ENCODE data around the gene SLC4A9.

SLC4A9 gene

DNA sequence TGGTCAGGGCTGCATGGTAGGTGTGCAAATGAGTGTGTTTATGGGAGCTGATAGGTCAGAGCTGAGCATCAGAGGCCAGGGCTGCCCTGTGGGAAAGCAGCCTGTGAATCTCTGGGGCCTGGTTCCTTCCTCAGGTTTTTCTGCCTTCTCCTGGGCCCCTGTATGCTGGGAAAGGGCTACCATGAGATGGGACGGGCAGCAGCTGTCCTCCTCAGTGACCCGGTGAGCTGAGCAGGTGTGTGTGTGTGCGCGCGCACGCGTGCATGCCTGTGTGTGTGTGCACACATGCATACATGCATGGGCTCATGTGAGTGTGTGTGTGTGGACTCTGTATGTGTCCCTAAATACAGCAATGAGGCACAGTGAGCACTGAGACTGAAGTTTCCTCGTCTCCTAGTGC lies 2.3 kb downstream of the SLC4A9 start:
- Histone ChIP-seq H3K27ac (no peak overlapping the region), H3K4me3 (no peak overlapping the region), H3K4me1 (peaks cover 0 to 14% (median 7%) of the 10 kb centered on the region in 4 donors), H3K36me3 (no peaks in the 10 kb centered on the region), H3K27me3 (peaks cover 0 to 3% of the 10 kb centered on the region in 2 donors), H3K9me3 (no peaks in the 10 kb centered on the region)
- TF ChIP-seq, protein P1, sequence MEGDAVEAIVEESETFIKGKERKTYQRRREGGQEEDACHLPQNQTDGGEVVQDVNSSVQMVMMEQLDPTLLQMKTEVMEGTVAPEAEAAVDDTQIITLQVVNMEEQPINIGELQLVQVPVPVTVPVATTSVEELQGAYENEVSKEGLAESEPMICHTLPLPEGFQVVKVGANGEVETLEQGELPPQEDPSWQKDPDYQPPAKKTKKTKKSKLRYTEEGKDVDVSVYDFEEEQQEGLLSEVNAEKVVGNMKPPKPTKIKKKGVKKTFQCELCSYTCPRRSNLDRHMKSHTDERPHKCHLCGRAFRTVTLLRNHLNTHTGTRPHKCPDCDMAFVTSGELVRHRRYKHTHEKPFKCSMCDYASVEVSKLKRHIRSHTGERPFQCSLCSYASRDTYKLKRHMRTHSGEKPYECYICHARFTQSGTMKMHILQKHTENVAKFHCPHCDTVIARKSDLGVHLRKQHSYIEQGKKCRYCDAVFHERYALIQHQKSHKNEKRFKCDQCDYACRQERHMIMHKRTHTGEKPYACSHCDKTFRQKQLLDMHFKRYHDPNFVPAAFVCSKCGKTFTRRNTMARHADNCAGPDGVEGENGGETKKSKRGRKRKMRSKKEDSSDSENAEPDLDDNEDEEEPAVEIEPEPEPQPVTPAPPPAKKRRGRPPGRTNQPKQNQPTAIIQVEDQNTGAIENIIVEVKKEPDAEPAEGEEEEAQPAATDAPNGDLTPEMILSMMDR (IDR thresholded peaks at IDR 0.05) = no peak
- intact Hi-C loops (cut with DNase I; ENCODE audit: low total_unique reads) = no loop called here
- no peak for DNase-seq

GRCh38 chr5:140362875-140363630 lies 3.1 kb downstream of the SLC4A9 start:
- Histone ChIP-seq H3K9me3 (no peaks in the 10 kb centered on the region), H3K4me3 (peak overlapping the region in 1 of 2 donors; percentile 32), H3K4me1 (peaks cover 0 to 7% (median 5%) of the 10 kb centered on the region in 4 donors), H3K36me3 (no peaks in the 10 kb centered on the region), H3K27me3 (peaks cover 0 to 3% of the 10 kb centered on the region in 2 donors), H3K27ac (no peak overlapping the region)
- TF ChIP-seq, protein P1 (IDR thresholded peaks at IDR 0.05) = peak; percentile 73 to 88
- DNase-seq = peak; percentile 63 to 79
- intact Hi-C loops (cut with DNase I; ENCODE audit: low total_unique reads) = no loop called here

DNA sequence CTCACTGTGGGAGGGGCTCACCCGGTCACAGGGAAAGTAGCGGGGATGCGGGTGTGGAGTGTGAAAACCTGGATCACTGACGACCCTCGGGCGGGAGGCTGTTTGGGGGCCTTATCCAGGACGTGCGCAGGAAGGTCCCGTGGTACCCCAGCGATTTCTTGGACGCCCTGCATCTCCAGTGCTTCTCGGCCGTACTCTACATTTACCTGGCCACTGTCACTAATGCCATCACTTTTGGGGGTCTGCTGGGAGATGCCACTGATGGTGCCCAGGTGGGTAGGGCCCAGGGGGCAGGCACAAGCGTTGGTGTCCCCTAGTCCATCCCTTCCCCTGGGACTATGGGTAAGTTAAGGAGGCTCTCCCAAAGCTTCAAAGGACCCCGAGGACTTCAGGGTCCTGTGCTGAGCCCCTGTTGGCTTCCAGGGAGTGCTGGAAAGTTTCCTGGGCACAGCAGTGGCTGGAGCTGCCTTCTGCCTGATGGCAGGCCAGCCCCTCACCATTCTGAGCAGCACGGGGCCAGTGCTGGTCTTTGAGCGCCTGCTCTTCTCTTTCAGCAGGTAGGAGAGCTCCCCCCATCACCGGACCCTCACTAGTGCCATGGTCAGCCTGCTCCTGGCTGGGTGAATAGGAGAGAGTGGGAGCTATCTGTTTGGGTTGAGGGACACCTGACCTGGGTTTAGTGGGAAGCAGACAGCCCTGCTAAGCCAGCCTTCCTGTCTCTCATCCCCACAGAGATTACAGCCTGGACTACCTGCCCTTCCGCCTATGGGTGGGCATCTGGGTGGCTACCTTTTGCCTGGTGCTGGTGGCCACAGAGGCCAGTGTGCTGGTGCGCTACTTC lies 3.9 kb downstream of the SLC4A9 start:
- H3K27ac ChIP-seq = no peak overlapping the region
- peak overlapping the region in 1 of 2 donors; percentile 32 for H3K4me3 ChIP-seq
- no peaks in the 10 kb centered on the region for H3K9me3 ChIP-seq
- intact Hi-C loops (cut with DNase I; ENCODE audit: low total_unique reads) = no loop called here
- H3K4me1 ChIP-seq = peaks cover 0 to 7% (median 5%) of the 10 kb centered on the region in 4 donors
- no peak for DNase-seq
- TF ChIP-seq, protein P1 (IDR thresholded peaks at IDR 0.05) = no peak
- no peaks in the 10 kb centered on the region for H3K36me3 ChIP-seq
- peaks cover 0 to 3% of the 10 kb centered on the region in 2 donors for H3K27me3 ChIP-seq

- Histone ChIP-seq H3K4me1 (peaks cover 0 to 7% (median 5%) of the 10 kb centered on the region in 4 donors), H3K27ac (no peak overlapping the region), H3K27me3 (peaks cover 0 to 3% of the 10 kb centered on the region in 2 donors), H3K36me3 (no peaks in the 10 kb centered on the region), H3K9me3 (no peaks in the 10 kb centered on the region), H3K4me3 (no peak overlapping the region)
- no peak for DNase-seq
- intact Hi-C loops (cut with DNase I; ENCODE audit: low total_unique reads) = no loop called here
- TF ChIP-seq, protein P1 (IDR thresholded peaks at IDR 0.05) = no peak
These were observed 4.4 kb downstream of the SLC4A9 start for GRCh38 chr5:140364472-140364765.

- Histone ChIP-seq H3K4me1 (peaks cover 0 to 7% (median 5%) of the 10 kb centered on the region in 4 donors), H3K27ac (no peak overlapping the region), H3K27me3 (peaks cover 0 to 3% of the 10 kb centered on the region in 2 donors), H3K4me3 (no peak overlapping the region), H3K9me3 (no peaks in the 10 kb centered on the region), H3K36me3 (no peaks in the 10 kb centered on the region)
- TF ChIP-seq, protein P1 (IDR thresholded peaks at IDR 0.05) = no peak
- intact Hi-C loops (cut with DNase I; ENCODE audit: low total_unique reads) = no loop called here
- DNase-seq = no peak
These were observed 5.3 kb downstream of the SLC4A9 start for GRCh38 chr5:140365282-140365681.
